ENCODE results near the gene C2orf81. TPM values are rescaled to one million over a fixed set of nuclear protein-coding genes. Genes with fewer than 3 reads are reported as not detected.
"Not testable (repeated sequence)": the region's sequence is repeated elsewhere in the genome, so short reads cannot be mapped to it uniquely, and the experiment has no call there.

C2orf81 gene
- 1 to 10 TPM in 2 of 3 donors, under 1 TPM in 1; 0.43 to 2.4 (median 1.5) TPM for polyA plus RNA-seq

DNA sequence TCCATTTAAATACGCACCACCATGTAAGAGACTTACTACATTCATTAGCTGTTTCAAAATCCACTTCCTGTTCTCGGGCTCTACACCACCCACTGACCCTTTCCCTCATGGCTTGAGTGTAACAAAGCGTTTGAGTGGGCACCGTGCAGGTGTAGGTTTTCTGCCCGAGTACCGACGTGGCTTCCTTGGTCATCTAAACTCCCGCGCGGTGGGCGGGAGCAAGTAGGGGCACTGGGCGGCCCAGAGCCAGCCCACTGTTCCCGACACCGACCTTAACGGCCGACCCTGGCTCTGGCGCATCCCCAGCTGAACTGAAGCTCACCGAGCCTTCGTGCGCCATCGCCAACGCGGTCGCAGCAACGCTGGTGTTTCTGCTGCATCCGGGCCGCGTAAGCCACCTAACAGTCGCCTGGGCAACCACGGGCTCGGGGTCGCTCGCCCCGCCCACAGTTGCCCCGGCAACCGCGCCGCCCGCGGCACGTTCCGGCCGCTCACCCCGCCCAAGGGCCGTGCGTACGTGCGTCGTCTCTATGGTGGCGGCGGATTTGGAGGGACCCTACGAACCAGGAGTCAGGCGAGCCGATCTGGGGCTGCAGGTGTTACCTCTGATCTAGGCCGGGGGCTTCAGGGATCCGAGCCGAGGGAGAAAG lies at the start of gene C2orf81, which contains the start of gene WDR54:
TSS of gene C2orf81 (minus strand) at position 399 of the 650 bp plus-strand sequence. CDS start at position 340, 59 bp downstream.
TSS of gene WDR54 (plus strand) at position 510 of the 650 bp plus-strand sequence. CDS start 424 bp downstream, outside the sequence.
- H3K27ac ChIP-seq (ENCODE audit: low read depth, low read length), result no peak within 1 kb of the TSS
- 0 to 1% (median 0%) methylated on average over 57 of the region's 57 CpGs for WGBS, 3 donors

DNA sequence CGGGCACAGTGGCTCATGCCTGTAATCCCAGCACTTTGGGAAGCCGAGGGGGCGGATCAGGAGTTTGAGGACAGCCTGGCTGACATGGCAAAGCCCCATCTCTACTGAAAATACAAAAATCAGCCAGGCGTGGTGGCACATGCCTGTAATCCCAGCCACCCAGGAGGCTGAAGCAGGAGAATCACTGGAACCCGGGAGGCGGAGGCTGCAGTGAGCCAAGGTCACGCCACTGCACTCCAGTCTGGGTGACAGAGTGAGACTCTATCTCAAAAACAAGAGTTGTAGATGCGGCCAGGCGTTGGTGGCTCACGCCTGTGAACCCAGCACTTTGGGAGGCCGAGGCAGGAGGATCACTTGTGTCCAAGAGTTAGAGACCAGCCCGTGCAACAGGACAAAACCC lies 49.3 kb upstream of the C2orf81 start:
- 93 to 96% (median 95%) methylated on average over 12 of the region's 12 CpGs for WGBS, 3 donors
- H3K27ac ChIP-seq (ENCODE audit: low read depth, low read length), result not testable (repeated sequence)

DNA sequence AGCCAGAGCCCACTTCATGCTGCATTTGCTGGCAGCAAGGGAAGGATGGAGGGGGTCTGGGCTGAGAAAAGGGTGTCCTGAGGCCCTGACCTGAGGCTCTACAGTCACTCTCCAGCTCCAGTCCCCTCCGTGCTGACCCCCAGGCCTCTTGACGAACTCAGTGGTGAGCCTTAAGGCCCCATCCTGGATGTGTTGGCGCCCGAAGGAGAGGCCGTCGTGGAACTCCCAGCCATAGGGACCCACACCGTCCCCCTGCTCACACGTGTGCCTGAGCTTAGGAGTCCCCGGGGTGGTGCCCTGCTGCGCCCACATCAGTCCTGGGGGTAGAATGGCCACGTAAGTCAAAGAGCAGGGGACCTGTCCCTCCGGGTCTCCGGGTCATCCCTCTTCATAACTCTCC lies 43.0 kb upstream of the C2orf81 start:
- no peak overlapping the region for H3K27ac ChIP-seq (ENCODE audit: low read depth, low read length)
- 1 to 8% (median 6%) methylated on average over 13 of the region's 13 CpGs for WGBS, 3 donors

DNA sequence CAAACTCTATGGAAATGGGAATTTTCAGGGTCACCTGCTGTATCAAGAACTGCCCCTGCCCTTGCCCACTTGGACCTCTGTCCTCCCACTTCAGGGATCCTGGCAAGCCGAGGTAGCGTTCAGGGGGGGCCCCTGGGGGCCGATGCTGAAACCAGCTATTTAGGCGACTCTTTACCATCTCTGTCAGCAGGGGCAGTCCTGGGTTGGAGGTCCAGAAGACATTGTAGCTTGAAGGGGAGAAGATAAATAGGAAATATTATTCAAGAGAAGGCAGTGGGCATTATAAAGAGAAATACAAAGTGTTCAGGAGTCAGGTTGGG lies 41.3 kb upstream of the C2orf81 start:
- WGBS, 3 donors, result 71 to 91% (median 88%) methylated on average over 4 of the region's 4 CpGs
- H3K27ac ChIP-seq (ENCODE audit: low read depth, low read length), result no peak overlapping the region

DNA sequence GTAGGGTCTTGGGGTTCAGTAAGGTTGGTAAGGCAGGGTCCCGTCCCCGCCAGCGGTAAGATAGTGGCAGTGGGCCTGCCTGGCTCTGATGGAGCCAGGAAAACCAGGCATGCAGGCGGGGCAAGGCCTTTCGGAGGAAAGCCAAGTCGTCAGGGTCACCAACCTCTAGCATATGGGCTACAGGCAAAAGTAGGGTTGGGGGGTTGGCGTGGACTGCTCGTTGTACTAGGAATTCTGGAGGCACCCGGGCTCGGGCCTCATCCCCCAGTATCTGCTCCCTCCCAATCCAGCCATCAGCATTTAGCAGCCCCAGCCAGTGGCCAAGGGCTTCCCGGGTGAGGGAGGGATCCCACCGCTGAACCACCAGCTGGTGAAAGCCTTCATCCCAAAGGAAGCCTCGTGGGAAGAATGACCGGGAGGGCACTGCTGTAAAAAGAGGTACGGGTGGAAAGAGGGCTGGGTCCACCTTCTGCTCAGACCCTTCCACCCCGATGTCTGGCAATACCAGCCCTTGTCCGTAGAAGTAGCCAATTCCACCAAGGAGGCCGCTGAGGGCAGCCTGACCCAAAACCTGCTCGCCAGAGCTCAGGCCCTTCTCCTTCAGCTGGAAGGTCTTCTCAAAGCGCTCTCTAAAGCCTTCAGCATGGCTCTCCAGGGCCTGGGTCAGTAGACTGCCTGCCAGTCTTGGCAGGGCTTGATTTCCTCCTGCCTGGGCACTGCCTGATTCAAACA lies 40.8 kb upstream of the C2orf81 start:
- WGBS, 3 donors, result 86 to 92% (median 91%) methylated on average over 20 of the region's 20 CpGs
- H3K27ac ChIP-seq (ENCODE audit: low read depth, low read length), result no peak overlapping the region

DNA sequence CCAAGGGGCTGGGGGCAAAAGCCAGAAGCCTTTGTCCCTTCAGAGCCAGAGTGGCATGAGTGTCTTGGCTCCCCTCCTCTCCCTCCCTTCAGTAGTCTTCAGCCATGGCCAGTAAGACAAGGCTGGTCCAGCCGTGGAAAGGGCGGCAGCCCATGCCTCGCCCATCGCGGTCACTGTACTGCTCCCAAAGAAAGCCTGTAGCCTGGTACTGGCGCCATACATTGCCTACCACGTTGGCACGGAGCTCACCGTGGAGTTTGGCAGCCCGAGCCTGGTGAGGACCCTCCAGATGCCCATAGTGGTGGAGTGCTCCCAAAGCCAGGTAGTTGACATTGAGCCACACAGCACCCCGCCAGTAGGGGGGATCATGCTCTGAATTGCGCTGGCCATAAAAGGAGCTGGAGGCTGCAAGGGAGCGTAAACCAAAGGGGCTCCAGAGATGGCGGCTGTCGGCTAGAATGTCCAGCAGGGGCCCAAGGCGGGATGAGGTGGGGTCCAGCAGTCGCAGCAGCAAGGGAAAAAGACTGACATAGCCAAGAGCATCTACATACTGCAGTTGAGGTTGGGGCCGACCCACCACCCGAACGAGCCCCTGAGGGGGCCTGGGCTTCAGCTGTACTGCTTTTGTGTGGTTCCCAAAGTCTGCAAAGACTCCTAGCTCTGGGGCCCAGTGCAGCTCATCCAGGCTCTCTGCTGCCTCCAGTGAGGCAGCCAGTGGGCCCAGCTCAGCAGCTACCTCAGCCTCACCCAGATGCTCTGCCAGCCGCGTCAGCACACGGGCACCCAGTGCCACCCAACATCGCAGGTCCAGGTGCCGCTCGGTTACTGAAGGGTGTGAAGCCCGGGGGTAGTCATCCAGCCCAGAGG lies 40.0 kb upstream of the C2orf81 start:
- 90 to 92% (median 92%) methylated on average over 27 of the region's 27 CpGs for WGBS, 3 donors

DNA sequence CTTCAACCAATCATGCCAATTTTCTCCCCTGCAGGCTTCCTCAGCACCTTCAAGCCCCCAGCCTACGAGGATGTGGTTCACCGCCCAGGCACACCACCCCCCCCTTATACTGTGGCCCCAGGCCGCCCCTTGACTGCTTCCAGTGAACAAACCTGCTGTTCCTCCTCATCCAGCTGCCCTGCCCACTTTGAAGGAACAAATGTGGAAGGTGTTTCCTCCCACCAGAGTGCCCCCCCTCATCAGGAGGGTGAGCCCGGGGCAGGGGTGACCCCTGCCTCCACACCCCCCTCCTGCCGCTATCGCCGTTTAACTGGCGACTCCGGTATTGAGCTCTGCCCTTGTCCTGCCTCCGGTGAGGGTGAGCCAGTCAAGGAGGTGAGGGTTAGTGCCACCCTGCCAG lies 38.8 kb upstream of the C2orf81 start:
- H3K27ac ChIP-seq (ENCODE audit: low read depth, low read length), result not testable (repeated sequence)
- 71 to 81% (median 79%) methylated on average over 10 of the region's 10 CpGs for WGBS, 3 donors

More for the DNA sequence above, 40.0 kb upstream of the C2orf81 start:
- H3K27ac ChIP-seq (ENCODE audit: low read depth, low read length), result no peak overlapping the region

DNA sequence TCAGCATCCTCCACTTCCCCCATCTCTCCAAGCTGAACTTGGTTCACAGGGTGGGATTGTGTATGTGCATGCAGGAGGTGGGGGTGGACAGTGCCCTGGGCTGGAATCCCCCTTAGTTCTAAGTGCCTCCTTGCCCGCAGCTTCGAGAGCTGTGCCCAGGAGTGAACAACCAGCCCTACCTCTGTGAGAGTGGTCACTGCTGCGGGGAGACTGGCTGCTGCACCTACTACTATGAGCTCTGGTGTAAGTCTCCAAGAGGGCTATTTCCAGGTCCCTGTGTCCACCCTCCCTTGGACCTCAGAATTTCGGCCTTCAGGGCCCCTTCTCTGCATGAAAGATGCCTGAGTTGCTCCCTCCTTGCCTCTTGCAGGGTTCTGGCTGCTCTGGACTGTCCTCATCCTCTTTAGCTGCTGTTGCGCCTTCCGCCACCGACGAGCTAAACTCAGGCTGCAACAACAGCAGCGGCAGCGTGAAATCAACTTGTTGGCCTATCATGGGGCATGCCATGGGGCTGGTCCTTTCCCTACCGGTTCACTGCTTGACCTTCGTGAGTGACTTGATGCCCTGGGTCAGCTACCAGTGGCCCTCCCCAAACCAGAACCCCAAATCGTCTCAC lies 38.2 kb upstream of the C2orf81 start:
- WGBS, 3 donors, result 64 to 81% (median 78%) methylated on average over 13 of the region's 13 CpGs
- H3K27ac ChIP-seq (ENCODE audit: low read depth, low read length), result not testable (repeated sequence)

DNA sequence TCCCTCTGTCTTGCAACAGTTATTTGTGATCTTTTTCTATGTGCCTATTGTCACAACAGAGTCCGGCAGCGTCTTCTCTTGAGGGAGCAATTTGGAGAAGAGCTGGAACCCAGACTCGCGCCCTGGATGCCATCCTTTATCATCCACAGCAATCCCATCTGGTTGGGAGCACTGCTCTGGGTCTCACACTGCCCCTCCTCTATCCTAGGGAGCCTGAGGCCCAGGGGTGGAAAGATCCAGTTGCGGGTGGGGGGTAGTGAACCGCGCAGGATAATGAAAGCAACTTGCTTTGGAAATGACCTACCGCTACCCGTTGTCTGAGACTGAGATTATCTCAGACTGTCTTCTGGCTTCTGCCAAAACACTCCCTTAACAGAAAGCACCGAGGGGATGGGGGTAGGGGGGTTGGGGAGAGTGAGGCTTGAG lies 37.5 kb upstream of the C2orf81 start:
- no peak overlapping the region for H3K27ac ChIP-seq (ENCODE audit: low read depth, low read length)
- 3 to 6% (median 3%) methylated on average over 10 of the region's 10 CpGs for WGBS, 3 donors

DNA sequence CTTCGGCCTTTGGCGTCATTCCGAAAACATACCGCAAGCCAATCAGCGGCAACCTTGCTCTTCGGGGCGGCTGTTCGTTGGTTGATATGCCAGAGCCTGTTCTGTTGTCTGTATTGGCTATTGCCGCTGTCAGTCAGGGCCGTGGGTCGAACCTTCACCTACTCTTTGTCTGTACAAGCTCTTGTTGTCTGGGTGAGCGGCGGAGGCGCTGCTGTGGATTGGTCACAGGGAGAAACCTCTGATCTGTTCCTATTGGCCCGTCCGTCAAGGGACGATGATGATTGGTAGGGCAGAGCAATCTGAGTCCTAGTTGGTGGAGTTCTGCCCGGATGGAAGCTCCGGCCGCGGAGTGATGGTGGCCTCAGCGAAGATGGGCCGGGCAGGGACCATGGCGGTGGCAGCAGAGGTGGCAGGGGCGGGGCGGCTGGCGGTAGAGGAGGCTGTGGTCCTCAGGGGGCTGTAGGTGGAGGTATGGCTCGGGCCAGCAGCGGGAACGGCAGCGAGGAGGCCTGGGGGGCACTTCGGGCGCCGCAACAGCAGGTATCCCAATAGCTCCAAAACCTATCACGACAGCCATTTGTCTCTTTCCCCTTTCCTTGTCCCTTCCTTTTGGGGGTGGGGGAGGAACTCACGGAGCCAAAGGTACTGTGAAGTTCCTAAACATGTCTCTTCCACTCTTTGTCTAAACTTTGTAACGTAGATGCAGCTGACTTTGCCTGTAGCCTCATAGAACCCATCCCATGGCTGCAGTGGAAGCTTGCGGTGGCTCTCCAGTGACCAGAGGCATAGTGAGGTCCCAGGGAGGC lies 36.9 kb upstream of the C2orf81 start, which contains the start of gene WBP1:
TSS of gene WBP1 (plus strand) at position 307 of the 806 bp plus-strand sequence. CDS start at position 472, 165 bp downstream.
- WGBS, 3 donors, result 1% methylated on average over 29 to 38 of the region's 38 CpGs
- peak within 1 kb of the TSS; percentile 61 for H3K27ac ChIP-seq (ENCODE audit: low read depth, low read length)

DNA sequence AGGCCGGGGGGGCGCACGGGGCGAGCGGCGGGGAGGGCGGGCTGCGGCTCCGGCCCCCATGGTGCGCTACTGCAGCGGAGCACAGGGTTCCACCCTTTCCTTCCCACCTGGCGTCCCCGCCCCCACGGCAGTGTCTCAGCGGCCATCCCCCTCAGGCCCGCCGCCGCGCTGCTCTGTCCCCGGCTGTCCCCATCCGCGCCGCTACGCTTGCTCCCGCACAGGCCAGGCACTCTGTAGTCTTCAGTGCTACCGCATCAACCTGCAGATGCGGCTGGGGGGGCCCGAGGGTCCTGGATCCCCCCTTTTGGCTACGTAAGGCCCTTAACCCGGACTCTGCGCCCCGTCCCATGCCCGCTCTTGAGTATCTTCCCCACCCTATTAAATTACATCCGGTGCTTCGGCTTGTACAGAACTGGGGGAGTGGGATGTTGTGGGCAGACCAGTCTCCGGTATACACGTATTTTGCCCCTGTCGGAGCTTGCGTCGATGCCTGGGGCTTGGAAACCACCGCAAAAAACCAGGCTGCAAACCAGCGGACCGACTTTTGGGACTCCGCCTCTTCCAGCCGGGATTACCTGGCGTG lies 36.2 kb upstream of the C2orf81 start:
- peak overlapping the region; percentile 61 for H3K27ac ChIP-seq (ENCODE audit: low read depth, low read length)
- WGBS, 3 donors, result 0 to 1% (median 0%) methylated on average over 39 to 46 of the region's 46 CpGs

DNA sequence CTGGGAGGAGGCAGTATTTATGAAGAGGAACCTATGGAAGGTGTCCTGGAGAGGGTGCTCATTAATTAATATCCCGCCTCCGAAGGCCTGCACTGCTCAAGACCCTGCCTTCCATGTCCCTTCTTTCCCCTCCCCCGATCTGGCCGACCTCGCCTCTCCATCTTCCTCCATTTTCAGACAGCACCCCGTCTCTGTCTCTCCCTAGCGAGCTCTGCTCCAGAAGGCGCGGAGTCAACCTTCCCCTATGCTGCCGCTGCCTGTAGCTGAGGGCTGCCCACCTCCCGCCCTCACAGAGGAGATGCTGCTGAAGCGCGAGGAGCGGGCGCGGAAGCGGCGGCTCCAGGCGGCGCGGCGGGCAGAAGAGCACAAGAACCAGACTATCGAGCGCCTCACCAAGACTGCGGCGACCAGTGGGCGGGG lies 35.7 kb upstream of the C2orf81 start:
- no peak overlapping the region for H3K27ac ChIP-seq (ENCODE audit: low read depth, low read length)
- WGBS, 3 donors, result 2 to 3% (median 2%) methylated on average over 24 to 27 of the region's 27 CpGs

DNA sequence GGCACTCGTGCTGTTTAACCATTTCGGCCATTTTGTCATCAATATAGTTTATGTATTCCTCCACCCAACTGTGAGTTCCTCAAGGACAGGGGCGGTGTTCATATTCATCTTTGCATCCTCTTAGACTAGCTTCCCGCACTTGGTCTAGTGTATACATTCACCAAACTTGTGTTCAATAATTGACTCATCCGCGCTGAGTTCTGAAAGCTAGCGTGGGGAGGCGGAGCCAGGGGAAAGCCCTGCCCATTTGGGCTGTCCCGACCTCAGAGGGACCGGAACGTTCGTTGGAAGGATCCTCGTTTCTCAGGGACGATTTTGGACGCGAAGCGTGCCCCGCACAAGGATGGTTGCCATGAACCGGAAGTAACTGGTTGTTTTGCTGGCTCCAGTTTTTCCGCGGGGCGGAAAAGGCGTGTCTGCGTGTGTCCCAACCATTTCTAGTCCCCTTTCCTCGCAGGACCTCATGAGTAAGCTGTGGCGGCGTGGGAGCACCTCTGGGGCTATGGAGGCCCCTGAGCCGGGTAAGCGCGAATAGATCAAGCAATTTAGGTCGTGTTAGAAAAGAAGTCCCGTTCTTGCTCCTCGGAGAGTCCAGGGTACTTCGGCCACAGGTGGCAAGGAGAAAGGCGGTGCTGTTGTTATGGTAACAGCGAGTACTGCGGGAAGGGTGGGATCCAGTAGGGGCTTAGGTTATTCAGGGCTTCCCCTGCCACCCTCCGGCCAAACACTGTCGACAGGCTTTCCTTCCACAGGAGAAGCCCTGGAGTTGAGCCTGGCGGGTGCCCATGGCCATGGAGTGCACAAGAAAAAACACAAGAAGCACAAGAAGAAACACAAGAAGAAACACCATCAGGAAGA lies 33.5 kb upstream of the C2orf81 start, which contains the start of gene INO80B:
TSS of gene INO80B (plus strand) at position 434 of the 858 bp plus-strand sequence. CDS start at position 464, 30 bp downstream.
- WGBS, 3 donors, result 1% methylated on average over 40 of the region's 40 CpGs
- no peak within 1 kb of the TSS for H3K27ac ChIP-seq (ENCODE audit: low read depth, low read length)

DNA sequence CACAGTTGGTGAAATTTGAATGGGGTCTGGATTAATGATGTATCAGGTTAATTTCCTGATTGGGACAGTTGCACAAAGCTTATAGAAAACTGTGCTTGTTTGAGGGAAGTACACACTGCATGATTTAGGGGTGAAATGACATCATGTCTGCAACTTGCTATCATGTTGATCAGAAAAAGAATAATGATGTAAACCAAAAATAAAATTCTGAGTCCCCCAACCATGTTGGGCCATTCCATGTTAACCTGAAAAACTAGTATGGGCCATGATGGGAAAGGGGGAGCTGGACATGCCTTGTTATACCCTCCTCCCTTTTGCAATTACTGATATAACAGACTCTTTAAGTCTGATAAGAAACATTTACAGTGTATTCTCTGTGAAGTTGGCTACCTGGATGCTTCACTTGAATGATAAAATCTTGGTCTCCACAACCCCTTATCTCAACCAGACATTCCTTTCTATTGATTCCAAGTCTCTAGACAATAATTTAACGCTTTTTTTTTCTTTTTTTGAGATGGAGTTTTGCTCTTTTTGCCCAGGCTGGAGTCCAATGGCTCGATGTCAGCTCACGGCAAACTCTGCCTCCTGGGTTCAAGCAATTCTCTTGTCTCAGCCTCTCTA lies 29.3 kb upstream of the C2orf81 start:
- H3K27ac ChIP-seq (ENCODE audit: low read depth, low read length), result no peak overlapping the region
- WGBS, 3 donors, result 82 to 84% (median 84%) methylated on average over 3 of the region's 3 CpGs

DNA sequence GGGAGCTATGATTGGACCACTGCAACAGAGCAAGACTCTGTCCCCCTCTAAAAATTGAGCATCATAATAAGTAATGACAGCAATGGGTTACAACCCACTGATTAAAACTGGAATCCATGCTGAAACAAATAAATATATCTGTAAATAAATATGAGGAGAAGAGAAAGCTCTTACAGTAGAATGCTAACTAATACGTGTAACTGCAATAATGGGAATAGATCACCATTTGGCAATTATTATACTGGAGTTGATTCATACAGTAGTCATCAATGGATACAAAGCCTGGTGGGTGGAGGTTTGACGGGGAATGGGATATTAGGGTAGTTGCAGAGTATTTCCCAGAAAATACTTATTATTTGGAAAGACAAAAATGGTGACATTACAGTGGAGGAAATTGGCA lies 27.4 kb upstream of the C2orf81 start:
- WGBS, 3 donors, result 69 to 80% (median 77%) methylated on average over 2 of the region's 2 CpGs
- H3K27ac ChIP-seq (ENCODE audit: low read depth, low read length), result no peak overlapping the region

All from adipose tissue (tissue), 3 donors.